ENCODE results near the gene S100A3. TPM values are rescaled to one million over a fixed set of nuclear protein-coding genes. Genes with fewer than 3 reads are reported as not detected.

S100A3 gene
- total RNA-seq, 1 donor from 2014 or later, result not detected

DNA sequence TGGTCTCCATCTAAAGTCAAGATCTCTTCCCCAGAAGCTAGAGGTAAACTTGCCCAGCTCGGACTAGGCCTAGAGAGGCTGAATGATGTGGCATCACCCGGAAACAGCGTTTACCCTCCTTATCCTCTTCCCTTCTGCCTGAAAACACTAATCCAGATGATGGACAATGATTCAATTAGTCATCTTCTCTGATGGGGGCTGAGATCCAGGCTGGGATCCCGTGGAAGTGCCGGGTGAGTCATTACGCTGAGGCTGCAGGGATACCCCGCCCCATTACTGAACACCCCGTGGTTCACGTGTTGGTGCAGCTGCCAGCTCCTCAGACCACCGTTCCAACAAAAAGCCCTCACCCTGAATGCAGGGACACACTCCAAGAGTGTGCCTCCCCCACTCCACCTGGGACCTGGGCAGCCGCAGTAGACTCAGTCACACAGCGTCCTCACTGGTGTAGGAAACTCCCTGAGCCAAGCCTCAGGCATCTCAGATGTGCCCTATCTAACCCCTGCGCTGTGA is 15.3 kb downstream of the S100A3 start:
- H3K27me3 Mint-ChIP-seq (ENCODE audit: low read depth), result no peaks in the 10 kb centered on the region
- no peak for DNase-seq (ENCODE audit: low read depth, low spot score)
- no peak overlapping the region for H3K27ac Mint-ChIP-seq (ENCODE audit: unreplicated experiment)
- no peaks in the 10 kb centered on the region for H3K9me3 Mint-ChIP-seq
- H3K36me3 Mint-ChIP-seq (ENCODE audit: low read depth), result no peaks in the 10 kb centered on the region
- H3K4me3 Mint-ChIP-seq, result no peak overlapping the region
- H3K4me1 Mint-ChIP-seq, result peaks cover 27% of the 10 kb centered on the region
- TF ChIP-seq, protein P1, sequence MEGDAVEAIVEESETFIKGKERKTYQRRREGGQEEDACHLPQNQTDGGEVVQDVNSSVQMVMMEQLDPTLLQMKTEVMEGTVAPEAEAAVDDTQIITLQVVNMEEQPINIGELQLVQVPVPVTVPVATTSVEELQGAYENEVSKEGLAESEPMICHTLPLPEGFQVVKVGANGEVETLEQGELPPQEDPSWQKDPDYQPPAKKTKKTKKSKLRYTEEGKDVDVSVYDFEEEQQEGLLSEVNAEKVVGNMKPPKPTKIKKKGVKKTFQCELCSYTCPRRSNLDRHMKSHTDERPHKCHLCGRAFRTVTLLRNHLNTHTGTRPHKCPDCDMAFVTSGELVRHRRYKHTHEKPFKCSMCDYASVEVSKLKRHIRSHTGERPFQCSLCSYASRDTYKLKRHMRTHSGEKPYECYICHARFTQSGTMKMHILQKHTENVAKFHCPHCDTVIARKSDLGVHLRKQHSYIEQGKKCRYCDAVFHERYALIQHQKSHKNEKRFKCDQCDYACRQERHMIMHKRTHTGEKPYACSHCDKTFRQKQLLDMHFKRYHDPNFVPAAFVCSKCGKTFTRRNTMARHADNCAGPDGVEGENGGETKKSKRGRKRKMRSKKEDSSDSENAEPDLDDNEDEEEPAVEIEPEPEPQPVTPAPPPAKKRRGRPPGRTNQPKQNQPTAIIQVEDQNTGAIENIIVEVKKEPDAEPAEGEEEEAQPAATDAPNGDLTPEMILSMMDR (conservative IDR thresholded peaks at IDR 0.05), result no peak

DNA sequence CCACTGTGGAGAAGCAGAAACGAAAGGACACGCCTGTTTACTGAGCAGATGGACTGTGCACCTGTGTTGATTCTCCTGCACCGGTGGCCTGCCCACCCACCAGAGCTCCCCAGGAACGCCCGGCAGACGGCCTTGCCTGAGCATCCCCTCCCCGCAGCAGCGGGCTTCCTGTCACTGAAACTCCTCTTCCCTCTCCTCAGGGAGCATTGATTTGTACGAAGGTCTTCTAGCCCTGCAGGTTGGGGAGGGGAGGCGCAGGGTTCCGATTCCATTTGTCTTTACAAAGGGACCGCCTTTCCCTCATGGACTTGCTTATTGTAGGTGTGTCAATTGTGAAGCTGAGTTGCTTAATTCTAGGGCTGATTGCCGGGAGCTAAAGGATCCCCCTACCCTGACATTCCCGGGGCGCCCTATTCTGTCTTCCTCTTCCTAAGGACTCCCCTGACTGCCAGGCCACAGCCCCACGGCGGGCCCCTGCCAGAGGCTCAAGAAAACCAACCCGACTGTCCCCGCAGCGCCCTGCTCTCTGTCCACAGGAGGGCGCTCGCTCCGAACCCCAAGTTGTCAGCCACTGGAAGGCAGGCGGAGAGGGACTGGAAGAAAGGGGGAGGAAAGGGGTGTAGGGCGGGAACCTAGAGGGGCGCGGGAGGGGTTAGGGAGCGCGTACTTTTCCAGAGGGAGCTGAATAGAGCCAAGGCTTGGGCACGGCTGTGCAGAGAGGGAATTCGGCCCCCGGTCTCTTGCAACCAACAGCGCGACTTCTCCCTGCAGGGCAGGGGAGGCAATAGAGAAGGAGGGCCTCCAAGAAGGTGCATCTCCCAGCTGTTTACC is 16.1 kb downstream of the S100A3 start:
- TF ChIP-seq, protein P1 (conservative IDR thresholded peaks at IDR 0.05), result peak; percentile 83
- H3K27ac Mint-ChIP-seq (ENCODE audit: unreplicated experiment), result peak overlapping the region; percentile 70
- DNase-seq (ENCODE audit: low read depth, low spot score), result peak; percentile 85
- H3K9me3 Mint-ChIP-seq, result no peaks in the 10 kb centered on the region
- peak overlapping the region; percentile 42 for H3K4me3 Mint-ChIP-seq
- no peaks in the 10 kb centered on the region for H3K36me3 Mint-ChIP-seq (ENCODE audit: low read depth)
- H3K27me3 Mint-ChIP-seq (ENCODE audit: low read depth), result no peaks in the 10 kb centered on the region
- H3K4me1 Mint-ChIP-seq, result peaks cover 27% of the 10 kb centered on the region

DNA sequence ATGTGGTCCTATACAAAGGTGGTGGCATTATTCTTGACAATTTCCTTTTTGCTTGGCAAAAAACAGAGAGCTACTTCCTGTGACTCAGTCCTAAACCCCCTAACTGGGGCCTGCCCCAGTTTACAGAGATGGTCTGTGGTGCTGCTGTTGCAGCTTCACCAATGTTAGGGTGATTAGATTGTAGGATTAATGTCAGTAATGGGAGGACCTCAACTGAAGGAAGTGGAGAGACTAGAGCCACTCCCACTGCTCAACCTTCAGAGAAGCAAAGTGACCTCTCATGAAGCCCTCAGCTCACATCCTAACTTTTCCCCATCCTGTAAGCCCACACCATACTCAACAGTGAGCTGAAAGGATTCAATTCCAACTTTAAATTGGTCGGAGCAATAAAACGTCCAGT is 16.9 kb downstream of the S100A3 start:
- H3K4me3 Mint-ChIP-seq, result no peak overlapping the region
- TF ChIP-seq, protein P1 (conservative IDR thresholded peaks at IDR 0.05), result no peak
- H3K27ac Mint-ChIP-seq (ENCODE audit: unreplicated experiment), result no peak overlapping the region
- H3K27me3 Mint-ChIP-seq (ENCODE audit: low read depth), result no peaks in the 10 kb centered on the region
- DNase-seq (ENCODE audit: low read depth, low spot score), result no peak
- H3K36me3 Mint-ChIP-seq (ENCODE audit: low read depth), result no peaks in the 10 kb centered on the region
- H3K9me3 Mint-ChIP-seq, result no peaks in the 10 kb centered on the region
- peaks cover 27% of the 10 kb centered on the region for H3K4me1 Mint-ChIP-seq

DNA sequence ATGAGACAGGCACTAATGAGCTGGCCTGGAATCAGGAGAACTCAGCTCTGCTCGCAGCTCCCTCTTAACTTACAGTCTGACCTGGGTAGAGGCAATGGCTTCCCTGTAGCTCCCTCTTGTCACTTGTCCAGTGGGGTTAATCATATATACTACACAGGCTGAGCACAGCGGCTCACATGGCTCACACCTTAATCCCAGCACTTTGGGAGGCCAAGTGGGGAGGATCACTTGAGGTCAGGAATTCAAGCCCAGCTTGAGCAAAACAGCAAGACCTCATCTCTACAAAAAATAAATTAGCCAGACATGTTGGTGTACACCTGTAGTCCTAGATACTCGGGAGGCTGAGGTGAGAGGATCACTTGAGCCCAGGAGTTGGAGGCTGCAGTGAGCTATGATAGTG is 17.4 kb downstream of the S100A3 start:
- Mint-ChIP-seq H3K9me3 (no peaks in the 10 kb centered on the region), H3K27me3 (ENCODE audit: low read depth) (no peaks in the 10 kb centered on the region), H3K4me1 (peaks cover 27% of the 10 kb centered on the region), H3K27ac (ENCODE audit: unreplicated experiment) (no peak overlapping the region), H3K4me3 (no peak overlapping the region), H3K36me3 (ENCODE audit: low read depth) (no peaks in the 10 kb centered on the region)
- TF ChIP-seq, protein P1 (conservative IDR thresholded peaks at IDR 0.05), result no peak
- DNase-seq (ENCODE audit: low read depth, low spot score), result no peak

DNA sequence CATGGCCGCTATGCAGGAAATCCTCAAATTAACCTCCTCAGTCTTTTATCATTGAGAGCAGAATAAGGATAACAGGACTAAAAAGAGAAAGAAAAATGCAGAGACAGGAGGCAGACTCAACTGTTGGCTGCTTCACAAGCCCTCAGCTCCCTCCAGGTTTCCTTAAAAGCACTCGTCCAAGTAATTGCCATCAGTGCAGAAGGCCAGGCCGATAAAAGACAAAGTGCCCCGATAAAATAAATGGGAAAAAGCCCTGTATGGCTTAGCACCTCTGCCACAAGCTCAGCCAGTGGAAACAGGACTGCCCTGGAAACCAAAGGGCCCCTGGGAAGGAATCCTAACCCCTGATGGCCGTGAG is 21.4 kb downstream of the S100A3 start:
- no peak for DNase-seq (ENCODE audit: low read depth, low spot score)
- Mint-ChIP-seq H3K27ac (ENCODE audit: unreplicated experiment) (no peak overlapping the region), H3K36me3 (ENCODE audit: low read depth) (no peaks in the 10 kb centered on the region), H3K4me3 (no peak overlapping the region), H3K9me3 (no peaks in the 10 kb centered on the region), H3K27me3 (ENCODE audit: low read depth) (no peaks in the 10 kb centered on the region), H3K4me1 (peaks cover 5% of the 10 kb centered on the region)
- TF ChIP-seq, protein P1 (conservative IDR thresholded peaks at IDR 0.05), result no peak

All from neural crest cell (in vitro differentiated cells).